ENCODE results near the gene KNL1.

DNA sequence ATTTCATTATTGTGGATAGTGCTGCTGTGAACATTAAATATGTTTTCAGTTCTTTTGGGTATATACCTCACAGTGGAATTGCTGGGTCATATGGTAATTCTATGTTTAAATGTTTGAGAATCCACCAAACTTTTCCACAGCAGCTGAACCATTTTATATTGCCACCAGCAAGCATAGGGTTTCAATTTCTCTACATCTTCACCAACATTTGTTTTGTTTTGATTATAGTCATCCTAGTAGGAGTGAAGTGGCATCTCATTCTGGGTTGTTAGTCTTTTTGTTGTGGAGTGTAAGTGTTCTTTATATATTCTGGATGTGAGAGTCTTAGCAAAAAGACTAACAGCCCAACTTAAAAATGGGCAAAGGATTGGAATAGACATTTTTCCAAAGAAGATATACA, 18.9 kb upstream of the KNL1 start:
- TF ChIP-seq, protein P1, sequence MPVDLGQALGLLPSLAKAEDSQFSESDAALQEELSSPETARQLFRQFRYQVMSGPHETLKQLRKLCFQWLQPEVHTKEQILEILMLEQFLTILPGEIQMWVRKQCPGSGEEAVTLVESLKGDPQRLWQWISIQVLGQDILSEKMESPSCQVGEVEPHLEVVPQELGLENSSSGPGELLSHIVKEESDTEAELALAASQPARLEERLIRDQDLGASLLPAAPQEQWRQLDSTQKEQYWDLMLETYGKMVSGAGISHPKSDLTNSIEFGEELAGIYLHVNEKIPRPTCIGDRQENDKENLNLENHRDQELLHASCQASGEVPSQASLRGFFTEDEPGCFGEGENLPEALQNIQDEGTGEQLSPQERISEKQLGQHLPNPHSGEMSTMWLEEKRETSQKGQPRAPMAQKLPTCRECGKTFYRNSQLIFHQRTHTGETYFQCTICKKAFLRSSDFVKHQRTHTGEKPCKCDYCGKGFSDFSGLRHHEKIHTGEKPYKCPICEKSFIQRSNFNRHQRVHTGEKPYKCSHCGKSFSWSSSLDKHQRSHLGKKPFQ (tag by site-specific recombination; IDR thresholded peaks at IDR 0.05), result no peak
- no peak for TF ChIP-seq ZBTB10 (tag by site-specific recombination; IDR thresholded peaks at IDR 0.05)
- no peak for TF ChIP-seq ZBTB1 (tag by site-specific recombination; IDR thresholded peaks at IDR 0.05)
- TF ChIP-seq CTCF (tag by site-specific recombination; IDR thresholded peaks at IDR 0.05), result no peak
- no peak for TF ChIP-seq ZNF175 (tag by site-specific recombination; IDR thresholded peaks at IDR 0.05)
- no peak for TF ChIP-seq ZBTB26 (tag by site-specific recombination; optimal IDR thresholded peaks at IDR 0.05)
- TF ChIP-seq ZNF211 (tag by site-specific recombination; IDR thresholded peaks at IDR 0.05; ENCODE audit: low read depth), result no peak

Measured in HEK293 (cell line).